IPS-NIHi7 (cell line): ENCODE results near the gene PNPLA7.
"Not testable (repeated sequence)": the region's sequence is repeated elsewhere in the genome, so short reads cannot be mapped to it uniquely, and the experiment has no call there.

Experiments
- DNase-seq: peaks from one replicate; pipeline ENCODE4 v3.0.0; 2012; ENCODE audit warnings: mixed read lengths; ENCODE audit errors: extremely low spot score

PNPLA7 gene

GRCh38 chr9:137480686-137481683 is 69.2 kb downstream of the PNPLA7 start:
- no peak for DNase-seq

- no peak for DNase-seq
These were observed 70.1 kb downstream of the PNPLA7 start for GRCh38 chr9:137479892-137480685.

GRCh38 chr9:137478962-137479861 is 71.0 kb downstream of the PNPLA7 start:
- no peak for DNase-seq

- DNase-seq: no peak
These were observed 71.6 kb downstream of the PNPLA7 start for GRCh38 chr9:137478613-137478961.

GRCh38 chr9:137477778-137478612 is 72.2 kb downstream of the PNPLA7 start:
- DNase-seq: no peak

- DNase-seq: no peak
These were observed 73.3 kb downstream of the PNPLA7 start for GRCh38 chr9:137476856-137477255.

GRCh38 chr9:137475666-137476065 is 74.5 kb downstream of the PNPLA7 start:
- DNase-seq: no peak

GRCh38 chr9:137474271-137474670 is 75.9 kb downstream of the PNPLA7 start:
- no peak for DNase-seq

- DNase-seq: no peak
These were observed 79.4 kb downstream of the PNPLA7 start for GRCh38 chr9:137470785-137471184.

- DNase-seq: no peak
These were observed 82.3 kb downstream of the PNPLA7 start for GRCh38 chr9:137467896-137468295.

- DNase-seq: no peak
These were observed 83.0 kb downstream of the PNPLA7 start for GRCh38 chr9:137467161-137467581.

- not testable (repeated sequence) for DNase-seq
These were observed 83.7 kb downstream of the PNPLA7 start for GRCh38 chr9:137466389-137467085.

GRCh38 chr9:137465720-137466388 is 84.3 kb downstream of the PNPLA7 start:
- DNase-seq: no peak

- no peak for DNase-seq
These were observed 85.0 kb downstream of the PNPLA7 start for GRCh38 chr9:137465000-137465719.

- DNase-seq: no peak
These were observed 85.8 kb downstream of the PNPLA7 start for GRCh38 chr9:137464291-137464999.

- no peak for DNase-seq
These were observed 86.3 kb downstream of the PNPLA7 start for GRCh38 chr9:137463931-137464290.

- DNase-seq: no peak
These were observed 86.9 kb downstream of the PNPLA7 start for GRCh38 chr9:137462986-137463930.
